GM23338 (cell line): Measurements from ENCODE around the gene DNAJC16.

ENCODE experiments used
- CTCF ChIP-seq, 2 experiments: fragments of 200-600 bp in 1 of 2; sonication (generic) in 1 of 2; conservative IDR thresholded peaks; 2 replicates each; pipeline versions ENCODE4 v1.5.1 to v1.6.1; 2016 to 2017; ENCODE audit warnings: antibody characterized with exemption in 2 of 2, low read depth in 2 of 2, mild to moderate bottlenecking in 2 of 2, moderate library complexity in 1 of 2
- EZH2phosphoT487 ChIP-seq: fragments of 200-600 bp; sonication (generic); IDR thresholded peaks from one replicate; pipeline ENCODE4 v1.8.1; 2018; ENCODE audit warnings: antibody characterized with exemption; ENCODE audit not compliant: unreplicated experiment
- POLR2AphosphoS5 ChIP-seq: IDR thresholded peaks from 2 replicates; pipeline ENCODE4 v1.6.1; 2016; ENCODE audit warnings: antibody characterized with exemption, low read depth
- REST ChIP-seq: IDR thresholded peaks from one replicate; pipeline ENCODE4 v1.6.1; 2018; ENCODE audit warnings: antibody characterized with exemption; ENCODE audit not compliant: unreplicated experiment

- no peak for TF ChIP-seq CTCF (conservative IDR thresholded peaks at IDR 0.05; ENCODE audit: low read depth in 2 of 2)
- no peak for TF ChIP-seq POLR2AphosphoS5
- TF ChIP-seq EZH2phosphoT487 = no peak
- TF ChIP-seq REST = no peak
Measured at GRCh38 chr1:15522551-15522950, 4.1 kb upstream of the DNAJC16 start.
